ENCODE data around the gene PEA15.

- TF ChIP-seq, protein P1, sequence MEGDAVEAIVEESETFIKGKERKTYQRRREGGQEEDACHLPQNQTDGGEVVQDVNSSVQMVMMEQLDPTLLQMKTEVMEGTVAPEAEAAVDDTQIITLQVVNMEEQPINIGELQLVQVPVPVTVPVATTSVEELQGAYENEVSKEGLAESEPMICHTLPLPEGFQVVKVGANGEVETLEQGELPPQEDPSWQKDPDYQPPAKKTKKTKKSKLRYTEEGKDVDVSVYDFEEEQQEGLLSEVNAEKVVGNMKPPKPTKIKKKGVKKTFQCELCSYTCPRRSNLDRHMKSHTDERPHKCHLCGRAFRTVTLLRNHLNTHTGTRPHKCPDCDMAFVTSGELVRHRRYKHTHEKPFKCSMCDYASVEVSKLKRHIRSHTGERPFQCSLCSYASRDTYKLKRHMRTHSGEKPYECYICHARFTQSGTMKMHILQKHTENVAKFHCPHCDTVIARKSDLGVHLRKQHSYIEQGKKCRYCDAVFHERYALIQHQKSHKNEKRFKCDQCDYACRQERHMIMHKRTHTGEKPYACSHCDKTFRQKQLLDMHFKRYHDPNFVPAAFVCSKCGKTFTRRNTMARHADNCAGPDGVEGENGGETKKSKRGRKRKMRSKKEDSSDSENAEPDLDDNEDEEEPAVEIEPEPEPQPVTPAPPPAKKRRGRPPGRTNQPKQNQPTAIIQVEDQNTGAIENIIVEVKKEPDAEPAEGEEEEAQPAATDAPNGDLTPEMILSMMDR (IDR thresholded peaks at IDR 0.05): peak; percentile 74
- TF ChIP-seq POLR2AphosphoS5 (IDR thresholded peaks at IDR 0.05; ENCODE audit: low read depth, low read length) (no peak), SIN3A (IDR thresholded peaks at IDR 0.05; ENCODE audit: borderline replicate concordance, insufficient read depth, low read depth, low read length) (no peak)
These were observed 46.7 kb downstream of the PEA15 start for GRCh38 chr1:160251687-160252526.
